ENCODE results near the gene KASH5.

- TF ChIP-seq CTCF (conservative IDR thresholded peaks at IDR 0.05; ENCODE audit: low read length) (no peak), EZH2phosphoT487 (IDR thresholded peaks at IDR 0.05; ENCODE audit: borderline replicate concordance, low read depth, low read length) (no peak)
Measured at GRCh38 chr19:49442771-49443365, 54.8 kb downstream of the KASH5 start.

Data from OCI-LY7 (cell line).